Retina (tissue), 1 donor: ENCODE data around the gene SORCS1.

Experiments used
- DNase-seq: peaks from one replicate; pipeline ENCODE4 v3.0.0-alpha.2; 2016

SORCS1 gene

DNA sequence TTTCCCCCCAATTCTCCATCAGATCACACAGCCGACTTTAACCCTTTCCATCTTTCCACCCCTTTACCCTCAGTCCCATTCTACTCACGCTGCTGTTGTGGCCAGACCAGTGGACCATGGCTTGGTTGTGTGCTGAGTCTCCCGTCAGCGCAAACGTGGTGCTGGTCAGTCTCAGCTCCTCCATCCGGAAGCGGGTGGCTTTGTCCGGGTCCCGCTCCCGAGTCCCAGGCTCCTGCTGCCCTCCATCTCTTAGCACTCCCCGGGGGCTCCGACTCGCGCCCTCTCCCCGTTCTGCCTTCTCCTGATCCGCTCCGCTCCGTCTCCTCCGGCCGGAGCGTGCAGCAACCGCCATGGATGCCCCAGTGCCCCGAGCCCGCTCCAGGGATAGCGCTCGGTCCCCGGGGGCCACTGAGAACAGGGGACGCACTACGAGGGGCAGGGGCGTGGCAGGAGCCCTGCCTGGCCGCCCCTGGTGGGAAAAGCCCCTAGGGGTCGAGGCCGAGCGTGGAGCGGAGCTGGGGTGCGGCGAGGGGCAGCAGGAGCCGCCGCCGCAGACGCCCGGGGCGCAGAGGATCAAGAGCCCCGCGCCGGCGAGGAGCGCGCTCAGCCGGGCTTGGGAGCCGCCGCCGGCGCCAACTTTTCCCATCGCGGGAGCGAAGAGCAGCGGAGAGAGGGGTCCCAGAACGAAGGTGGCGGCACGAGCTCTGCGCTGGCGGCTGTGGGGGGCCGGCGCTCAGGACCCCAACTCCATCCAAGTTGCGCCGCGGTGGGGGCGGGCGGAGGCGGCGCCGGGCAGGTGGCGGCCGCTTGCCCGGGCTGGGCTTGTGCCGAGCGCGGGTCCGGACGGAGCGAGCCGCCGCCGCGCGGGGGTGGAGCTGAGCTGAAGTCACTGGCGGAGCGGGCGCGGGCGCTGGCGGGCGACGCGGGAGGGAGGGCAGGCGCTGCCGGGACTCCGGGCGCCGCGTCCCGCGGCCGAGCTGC, at the start of gene SORCS1:
TSS of gene SORCS1 (minus strand) at position 826 of the 981 bp plus-strand sequence.
- peak; percentile 90 for DNase-seq

DNA sequence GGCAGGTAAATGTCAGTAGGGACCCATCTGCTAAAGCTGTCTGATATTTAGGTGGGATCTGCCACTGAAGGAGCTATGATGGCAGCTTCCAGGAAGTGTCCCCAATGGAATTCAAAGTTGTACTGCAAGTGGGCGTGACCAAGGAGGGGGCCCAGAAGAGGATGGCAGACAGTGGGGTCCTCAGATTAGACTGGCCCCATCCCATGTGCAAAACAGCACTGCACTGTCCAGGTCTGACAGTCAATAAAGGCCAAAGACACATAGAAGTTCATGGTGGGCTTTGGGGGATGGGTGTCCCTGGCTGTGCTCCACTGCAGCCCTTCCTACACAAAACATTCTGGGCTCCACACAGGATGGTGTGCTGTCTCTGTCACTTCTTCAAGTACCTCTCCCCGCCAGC, 49.8 kb upstream of the SORCS1 start:
- DNase-seq, result no peak

DNA sequence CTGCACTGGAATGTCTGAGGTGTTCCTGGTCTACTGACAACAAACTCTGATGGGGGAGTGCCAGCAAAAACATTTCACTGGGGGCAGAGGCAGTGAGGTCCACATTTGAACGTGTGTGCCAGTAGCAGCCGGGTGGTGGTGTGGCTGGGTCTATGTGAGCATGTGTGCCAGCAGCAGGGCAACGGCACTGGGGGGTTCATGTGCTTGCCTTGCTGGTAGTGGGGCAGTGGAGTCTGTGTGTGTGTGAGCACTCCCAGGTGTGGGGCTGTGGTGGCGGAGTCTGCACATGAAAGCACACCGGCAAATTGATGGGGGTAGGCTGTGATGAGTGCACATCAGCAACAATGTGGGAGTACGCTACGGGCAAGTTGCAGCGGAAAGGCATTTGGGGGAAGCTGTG, 49.4 kb upstream of the SORCS1 start:
- DNase-seq, result no peak

DNA sequence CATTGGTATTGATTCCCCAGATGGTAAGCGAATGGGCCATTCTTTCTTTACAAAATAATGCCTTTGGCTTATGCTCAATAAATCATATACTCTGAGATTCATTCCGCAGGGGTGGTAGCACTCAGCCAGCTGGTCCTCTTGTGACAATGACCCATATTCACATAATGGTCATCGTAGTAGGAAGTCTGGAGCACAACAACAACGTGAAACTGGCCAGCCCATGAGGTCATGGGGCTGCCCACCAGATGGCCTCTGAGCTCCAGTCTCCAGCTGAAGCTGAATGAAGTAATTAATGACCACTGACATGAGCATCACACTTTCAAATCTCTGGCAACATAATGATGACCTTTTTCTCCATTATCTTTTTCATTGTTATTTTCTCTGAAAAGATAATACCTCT, 42.3 kb upstream of the SORCS1 start:
- peak; percentile 44 for DNase-seq

DNA sequence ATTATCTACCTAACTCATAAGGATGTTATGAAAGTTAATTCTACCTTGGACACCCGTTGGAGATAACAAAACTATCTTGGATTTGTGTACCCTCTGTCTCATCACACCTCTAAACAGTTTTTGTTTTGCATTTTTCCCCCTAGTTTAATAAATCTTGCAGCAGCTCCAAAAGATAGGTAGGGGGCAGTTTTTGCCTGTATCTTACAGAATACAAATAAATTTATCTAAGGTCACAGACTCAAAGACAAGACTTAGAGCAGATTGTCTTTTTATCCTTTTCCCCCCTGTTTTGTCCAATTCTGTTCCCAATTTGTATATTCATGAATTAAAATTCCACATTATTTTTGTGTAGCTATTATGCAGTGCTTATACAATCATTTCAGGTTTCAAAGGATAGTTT, 5.0 kb upstream of the SORCS1 start:
- no peak for DNase-seq

DNA sequence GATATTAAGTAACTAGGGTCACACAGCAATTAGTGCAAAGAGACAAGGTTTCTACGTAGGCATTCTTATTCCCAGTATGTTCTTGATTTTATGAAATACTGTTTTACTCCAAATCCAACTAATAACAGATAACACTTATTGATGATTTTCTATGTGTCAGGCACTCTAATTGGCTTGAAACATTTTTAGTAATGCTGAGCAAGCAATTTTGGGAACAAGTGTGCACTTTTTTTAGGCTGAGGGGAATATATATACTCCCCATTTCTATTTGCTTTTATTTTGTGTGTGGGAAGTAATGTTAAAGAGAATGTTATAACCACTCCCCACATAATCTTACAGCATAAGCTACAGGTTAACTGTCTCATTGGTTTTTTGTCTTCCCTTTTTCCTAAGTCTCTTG, 4.2 kb upstream of the SORCS1 start:
- no peak for DNase-seq

DNA sequence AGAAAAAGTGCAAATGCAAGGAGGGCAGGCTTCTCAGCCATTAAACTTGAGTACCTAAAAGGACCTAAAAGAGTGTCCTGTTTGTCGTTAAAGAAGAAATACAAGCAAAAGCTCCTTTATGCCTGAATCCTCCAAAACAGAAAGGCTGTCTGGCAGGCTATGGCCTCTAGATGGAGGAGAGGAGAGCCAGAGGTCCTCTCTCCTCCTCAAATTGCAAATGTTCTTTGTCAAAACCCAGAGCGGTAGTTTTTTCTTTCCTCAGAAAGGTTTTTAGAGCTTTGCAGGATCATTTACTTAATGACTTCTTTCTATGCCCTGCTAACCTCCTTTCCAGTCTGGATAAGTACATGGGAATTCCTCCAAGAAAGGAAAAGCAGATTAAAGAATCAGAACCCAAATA, 1.9 kb upstream of the SORCS1 start:
- DNase-seq, result peak; percentile 32

DNA sequence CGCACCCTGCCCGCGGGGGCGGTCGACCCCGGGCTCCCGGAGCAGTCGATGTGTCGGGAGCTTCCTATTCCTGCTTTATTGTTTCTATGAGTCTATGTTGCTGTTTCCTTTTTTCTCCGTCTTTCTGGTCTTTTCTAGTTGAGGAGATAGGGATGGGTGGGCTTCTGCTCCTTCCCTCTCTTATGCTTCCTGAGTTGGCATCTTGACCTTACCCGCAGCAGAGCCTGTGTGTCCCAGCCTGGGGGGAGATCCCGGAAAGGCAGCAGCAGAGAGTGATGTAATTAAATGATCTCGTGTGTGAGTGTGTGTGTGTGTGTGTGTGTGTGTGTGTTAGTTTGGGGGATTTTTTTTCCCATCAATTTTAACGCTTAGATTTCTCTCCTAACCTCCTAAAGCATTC, 486 bp upstream of the SORCS1 start:
- DNase-seq, result peak; percentile 83

DNA sequence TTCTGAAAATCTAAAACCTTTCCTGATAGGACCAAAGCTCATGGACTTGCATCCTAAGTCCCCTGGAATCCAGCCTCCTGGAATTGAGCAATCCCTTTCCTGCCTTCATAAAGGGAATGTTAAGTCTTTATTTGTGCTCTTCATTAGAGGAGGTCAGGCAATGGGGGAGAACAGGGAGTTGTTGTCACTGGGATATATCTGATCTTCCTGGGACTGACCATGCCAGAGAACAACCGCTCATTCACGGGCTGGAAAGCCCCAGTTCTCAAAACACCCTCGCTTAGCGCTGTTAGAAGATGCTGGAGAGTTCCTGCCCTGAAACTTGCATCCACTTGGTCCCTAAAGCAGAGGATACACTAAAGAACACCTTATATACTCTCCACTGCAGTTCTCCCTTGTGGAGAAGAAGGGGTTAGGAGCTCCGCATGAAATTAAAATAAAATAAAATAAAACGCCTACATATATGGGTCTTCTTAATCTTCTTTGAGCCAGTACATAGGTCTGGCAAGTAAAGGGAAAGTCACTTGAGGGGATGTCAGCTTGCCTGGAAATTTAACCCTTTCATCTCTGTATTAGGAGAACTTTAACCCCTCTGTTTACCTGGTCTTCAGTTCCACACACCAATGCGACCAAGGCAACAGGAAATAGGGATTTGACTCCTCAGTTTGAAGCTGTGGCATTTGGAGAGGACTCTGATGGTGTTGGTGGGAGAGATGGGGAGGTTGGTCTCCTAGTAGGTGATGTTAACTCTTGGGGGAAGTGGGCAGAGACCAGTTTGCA, 1.2 kb downstream of the SORCS1 start:
- DNase-seq, result peak; percentile 69

DNA sequence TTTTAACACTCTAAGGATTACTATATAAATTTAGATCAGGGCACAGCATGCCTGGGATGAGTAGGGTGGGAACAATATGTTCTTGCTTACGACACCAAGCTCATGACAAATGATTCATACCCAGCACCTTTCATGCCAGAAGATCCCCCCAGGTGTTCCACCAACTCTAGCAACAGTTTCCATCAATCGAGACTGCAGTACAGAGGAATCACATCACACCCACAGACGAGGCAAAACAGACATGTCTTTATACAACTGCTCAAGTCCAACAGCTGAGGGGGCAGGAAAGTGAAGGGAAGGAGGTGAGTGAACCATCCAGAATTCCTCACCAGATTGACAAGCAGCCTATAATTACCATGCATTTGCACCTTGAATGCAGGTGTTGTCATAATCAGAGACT, 3.6 kb downstream of the SORCS1 start:
- DNase-seq, result no peak

DNA sequence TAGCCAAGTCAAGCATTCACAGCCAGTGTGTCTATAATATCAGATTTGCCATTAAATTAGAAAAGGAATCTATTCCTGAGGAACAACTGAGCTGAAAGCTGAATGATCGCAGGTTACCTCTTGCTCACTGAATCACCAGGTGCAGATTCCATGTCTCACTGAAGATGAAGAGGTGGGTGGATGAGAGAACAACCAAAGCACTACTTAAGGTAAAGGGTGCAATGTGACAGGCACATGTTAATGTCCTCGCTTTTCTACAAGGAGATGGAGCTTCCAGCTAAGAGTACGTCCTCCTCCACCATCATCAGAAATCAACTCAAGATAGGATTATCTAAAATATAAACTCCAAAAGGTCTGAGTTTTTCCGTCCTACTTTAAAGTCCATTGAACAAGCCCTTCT, 4.6 kb downstream of the SORCS1 start:
- DNase-seq, result no peak

DNA sequence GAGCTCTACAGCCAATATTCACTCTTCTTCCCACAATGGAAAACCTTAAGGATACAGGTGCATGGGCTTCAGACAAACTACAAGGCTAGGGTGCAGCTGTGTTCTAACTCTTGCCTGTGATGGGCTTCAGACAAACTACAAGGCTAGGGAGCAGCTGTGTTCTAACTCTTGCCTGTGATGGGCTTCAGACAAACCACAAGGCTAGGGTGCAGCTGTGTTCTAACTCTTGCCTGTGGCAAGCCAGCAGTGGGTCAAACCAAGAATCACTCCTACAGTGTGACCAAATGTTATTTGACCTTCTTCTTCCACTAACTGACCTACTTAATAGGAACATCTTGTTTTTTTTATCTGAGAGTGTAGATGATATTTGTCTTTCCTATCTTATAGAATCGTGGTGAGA, 7.4 kb downstream of the SORCS1 start:
- DNase-seq, result no peak

DNA sequence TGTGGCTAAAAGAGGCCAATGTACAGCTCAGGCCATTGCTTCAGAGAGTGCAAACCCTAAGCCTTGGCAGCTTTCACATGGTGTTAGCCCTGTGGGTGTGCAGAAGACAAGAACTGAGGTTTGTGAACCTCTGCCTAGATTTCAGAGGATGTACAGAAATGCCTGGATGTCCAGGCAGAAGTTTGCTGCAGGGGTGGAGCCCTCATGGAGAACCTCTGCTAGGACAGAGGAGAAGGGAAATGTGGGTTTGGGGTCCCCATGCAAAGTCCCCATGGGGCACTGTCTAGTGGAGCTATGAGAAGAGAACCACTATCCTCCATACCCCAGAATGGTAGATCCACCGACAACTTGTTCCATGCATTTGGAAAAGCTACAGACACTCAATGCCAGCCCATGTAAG, 12.4 kb downstream of the SORCS1 start:
- DNase-seq, result no peak

DNA sequence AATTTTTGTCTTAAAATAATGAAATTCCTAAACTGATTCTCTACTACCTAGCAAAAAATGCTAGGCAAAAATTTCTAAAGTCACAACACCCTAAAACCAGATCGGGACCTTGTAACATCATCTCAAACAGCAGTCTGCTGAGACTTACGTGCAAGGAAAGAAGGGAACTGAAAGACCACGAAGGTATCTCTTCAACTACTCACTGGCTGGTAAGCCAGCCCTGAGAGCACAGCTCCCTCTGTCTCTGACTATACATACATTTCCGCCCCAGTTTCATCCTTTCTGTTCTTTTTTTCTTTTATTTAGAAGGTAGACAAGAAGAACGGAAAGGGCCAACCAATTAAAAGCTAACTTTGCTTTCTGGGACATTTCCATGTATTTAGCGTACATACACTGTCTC, 15.6 kb downstream of the SORCS1 start:
- DNase-seq, result no peak

DNA sequence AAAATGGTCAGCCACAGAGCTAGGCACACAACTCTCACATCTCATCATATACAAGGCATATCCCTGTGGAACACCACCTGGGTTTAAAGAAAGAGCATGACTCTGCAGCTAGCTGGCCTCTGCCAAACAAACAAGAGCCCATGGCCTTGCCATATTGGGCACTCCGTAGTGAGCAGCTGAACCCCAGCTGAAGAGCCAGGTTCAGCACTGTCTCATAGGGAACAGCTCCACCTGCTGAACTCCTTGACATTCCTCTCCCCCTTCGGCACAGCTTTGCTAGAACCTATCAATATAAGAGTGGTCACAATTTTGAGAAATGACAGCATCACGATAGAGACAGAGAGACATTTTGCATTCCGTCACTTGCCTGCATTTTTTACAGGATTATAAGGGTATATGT, 20.0 kb downstream of the SORCS1 start:
- DNase-seq, result no peak

DNA sequence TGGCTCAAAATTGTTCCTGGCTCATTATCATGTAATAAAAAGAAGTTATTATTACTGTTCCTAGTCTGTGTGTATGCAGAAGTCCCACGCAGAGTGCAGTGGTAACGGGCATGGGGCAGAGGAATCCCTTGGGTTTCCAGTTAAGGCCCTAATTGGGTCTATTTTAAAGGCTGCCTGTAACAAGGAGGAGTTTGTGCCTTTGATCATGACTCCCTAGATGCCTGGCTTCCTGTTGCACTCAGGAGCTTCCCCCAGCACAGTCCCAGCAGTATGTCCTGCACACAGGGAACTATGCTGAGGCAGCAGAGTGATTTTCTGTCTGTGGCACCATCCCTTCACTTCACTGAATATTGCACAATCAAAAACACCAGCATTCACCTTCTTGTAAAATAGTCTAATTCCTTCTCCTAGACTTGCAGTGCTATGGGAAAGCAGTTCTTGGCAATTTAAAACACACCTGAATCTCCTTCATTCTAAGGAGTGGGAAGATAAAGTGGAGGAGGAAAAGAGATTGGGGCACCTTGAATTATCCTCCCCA, 22.9 kb downstream of the SORCS1 start:
- no peak for DNase-seq

DNA sequence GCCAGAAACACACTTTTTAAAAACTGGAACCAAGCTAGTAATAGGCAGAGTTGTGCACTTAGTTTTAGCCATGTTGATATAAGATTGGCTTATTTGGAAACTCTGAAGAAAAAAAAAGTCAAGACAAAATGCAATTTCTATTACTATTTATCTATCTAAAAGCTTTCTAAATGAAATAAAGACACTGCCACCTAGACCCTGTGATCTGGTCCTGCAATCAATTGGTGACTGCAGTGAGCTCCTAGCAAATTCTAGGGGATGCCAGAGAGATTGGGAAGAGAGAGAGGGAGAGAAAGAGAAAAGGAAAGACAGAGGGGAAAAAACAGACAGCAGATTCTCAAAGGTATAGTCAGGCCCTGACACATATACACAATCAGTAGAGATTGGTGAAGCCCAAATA, 25.3 kb downstream of the SORCS1 start:
- no peak for DNase-seq

DNA sequence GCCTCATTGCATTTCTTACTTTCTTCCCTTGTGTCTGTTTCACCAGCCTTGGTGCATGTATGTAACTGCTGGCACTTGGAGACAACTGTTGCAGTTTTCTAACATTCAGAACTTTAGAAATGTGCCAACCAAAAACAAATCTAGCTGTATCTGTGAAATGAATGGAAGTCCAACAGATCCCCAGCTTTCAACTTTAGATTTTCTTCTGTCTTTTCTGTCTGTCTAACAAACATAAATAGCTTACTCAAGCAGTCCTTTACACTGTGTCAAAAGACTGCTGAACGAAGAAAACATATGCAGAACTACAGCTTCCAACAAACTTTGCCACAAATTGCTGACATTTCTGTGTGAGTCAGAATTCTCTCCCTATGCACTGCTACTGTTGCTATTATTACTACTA, 30.9 kb downstream of the SORCS1 start:
- no peak for DNase-seq

DNA sequence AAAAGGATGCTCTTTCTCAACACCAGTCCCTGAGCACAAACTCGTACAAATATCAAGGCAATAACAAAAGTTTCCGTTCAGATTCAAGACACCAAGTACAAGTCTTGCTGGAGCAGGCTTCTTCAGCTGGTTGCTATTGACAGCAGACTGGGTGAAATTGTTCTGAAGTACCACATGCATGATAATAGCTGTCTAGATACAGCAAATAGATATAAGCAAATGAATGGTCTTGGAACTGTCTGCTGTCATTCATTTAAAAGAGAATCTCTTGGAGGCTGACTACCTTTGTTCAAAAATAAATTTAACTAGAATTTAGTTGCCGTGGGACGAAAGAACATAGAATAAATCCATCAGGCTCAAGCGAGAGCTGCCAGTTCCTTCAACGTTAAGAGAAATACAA, 35.5 kb downstream of the SORCS1 start:
- DNase-seq, result no peak

DNA sequence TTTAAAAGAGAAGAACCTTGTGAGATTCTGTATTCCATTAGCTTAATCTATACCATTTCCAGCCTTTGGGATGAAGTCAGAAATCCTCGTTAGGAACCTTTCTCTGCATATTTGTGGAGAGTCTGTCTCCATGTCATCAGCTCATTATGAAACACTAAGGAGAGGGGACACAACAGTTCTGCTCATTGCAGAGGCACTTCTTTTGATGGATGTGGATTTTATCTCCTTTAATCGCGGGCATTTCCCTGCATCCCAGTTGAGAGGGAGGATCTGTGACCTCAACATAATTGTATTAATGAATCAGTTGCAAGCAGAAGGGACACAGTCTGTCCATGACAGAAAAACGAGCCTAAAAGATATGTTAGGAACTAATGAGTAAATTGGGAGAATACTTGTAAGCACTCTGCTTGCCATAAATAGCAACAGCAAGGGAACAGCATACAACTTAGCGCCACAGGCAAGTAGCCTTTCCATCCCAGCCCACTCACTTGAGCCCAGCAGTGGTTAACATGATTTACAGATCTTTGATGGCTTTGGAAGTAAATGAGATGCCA, 37.9 kb downstream of the SORCS1 start:
- peak; percentile 31 for DNase-seq

DNA sequence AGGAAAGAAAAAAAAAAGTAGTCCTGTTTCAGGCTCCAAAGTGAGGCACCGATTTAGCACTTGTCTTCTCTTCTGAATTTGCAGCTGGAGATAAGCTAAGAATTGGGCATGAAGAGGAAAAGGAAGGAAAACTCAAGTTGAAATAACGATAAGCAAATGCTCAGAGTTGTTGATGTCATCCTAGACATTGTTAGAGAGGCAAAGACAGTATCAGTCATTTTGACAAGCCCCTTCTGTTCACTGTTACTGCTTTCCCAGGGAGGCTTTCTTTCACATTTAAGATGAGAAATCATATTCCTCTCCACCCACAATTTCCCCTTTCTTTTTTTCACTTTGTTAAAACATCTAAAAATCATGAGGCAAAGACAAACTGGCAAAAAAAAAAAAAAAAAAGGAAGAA, 41.8 kb downstream of the SORCS1 start:
- no peak for DNase-seq

DNA sequence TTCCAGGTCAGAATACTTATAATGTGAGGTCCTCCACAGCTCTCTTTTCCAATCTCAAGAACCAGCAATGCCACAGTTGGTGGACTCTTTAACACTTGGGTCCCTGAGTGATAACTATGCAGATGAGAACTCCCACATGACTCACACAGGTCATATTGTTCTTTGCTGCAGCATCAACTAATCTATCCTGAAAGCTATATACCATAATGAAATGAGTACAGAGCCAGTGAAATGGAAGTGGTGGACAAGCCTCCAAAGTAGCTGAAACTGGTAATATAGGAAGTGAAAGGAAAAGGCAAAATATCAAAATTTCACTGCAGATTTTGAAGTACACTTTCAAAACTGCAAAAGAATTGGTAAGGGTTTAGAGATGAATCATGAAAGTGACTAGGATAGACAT, 45.6 kb downstream of the SORCS1 start:
- no peak for DNase-seq

DNA sequence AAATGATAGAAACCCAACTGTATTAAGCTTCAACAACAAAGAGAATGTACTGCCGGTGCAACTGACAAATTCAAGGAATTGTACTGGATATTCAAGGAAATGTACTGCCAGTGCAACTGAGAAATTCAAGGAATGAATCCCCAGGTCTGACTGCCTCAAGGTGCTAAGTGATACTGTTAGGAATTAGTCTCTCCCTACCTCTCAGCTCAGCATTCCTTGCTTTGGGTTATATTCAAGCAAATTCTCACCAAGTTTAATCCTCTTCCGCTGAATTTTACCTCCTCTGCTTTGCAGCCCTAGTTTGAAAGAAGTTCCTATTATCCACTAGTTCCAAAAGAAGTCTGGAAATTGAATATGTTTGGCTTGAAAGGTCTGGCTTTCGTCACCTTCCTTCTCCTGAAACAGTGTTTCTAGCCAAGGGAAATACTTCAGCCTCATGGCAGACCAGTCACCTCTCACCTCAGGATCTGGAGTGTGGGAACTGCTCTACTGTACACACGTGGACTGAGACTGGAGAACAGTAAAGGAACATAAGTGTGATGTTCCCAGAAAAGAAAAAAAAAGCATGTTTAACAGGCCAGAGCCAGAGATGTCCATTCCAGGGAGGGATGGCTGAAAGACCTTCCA, 60.4 kb downstream of the SORCS1 start:
- DNase-seq, result no peak
